GM23338 (cell line): ENCODE results near the gene MMP24OS. TPM values are rescaled to one million over a fixed set of nuclear protein-coding genes. Genes with fewer than 3 reads are reported as not detected.
A peak's percentile ranks its signal among the peaks of the same experiment; 100 is the strongest.

Source experiments
- ATAC-seq: fragments of 200-7000 bp; cut with Tn5 transposase; 3 replicates; pipeline ENCODE4 v1.9.1; 2020
- DNase-seq: peaks from one replicate; pipeline ENCODE4 v3.0.0-alpha.2; 2015; ENCODE audit warnings: low spot score
- H2AFZ ChIP-seq: fragments of 200-600 bp; sonication (generic); 2 replicates; pipeline ENCODE4 v1.8.0; 2016; ENCODE audit warnings: antibody characterized with exemption, mild to moderate bottlenecking, moderate library complexity
- H3F3A ChIP-seq: fragments of 200-600 bp; sonication (generic); replicated peaks from 2 replicates; pipeline ENCODE4 v1.8.0; 2017; ENCODE audit warnings: antibody characterized with exemption, mixed run types, low read depth
- H3K27ac ChIP-seq: fragments of 200-600 bp; sonication (generic); 2 replicates; pipeline ENCODE4 v1.6.1; 2016; ENCODE audit warnings: low read depth
- H3K27me3 ChIP-seq: fragments of 200-600 bp; sonication (generic); 2 replicates; pipeline ENCODE4 v1.8.0; 2016; ENCODE audit warnings: mild to moderate bottlenecking, mixed run types, moderate library complexity; ENCODE audit not compliant: insufficient read depth
- H3K36me3 ChIP-seq: fragments of 200-600 bp; sonication (generic); 2 replicates; pipeline ENCODE4 v1.8.0; 2016; ENCODE audit warnings: mild to moderate bottlenecking; ENCODE audit not compliant: insufficient read depth
- H3K4me1 ChIP-seq: fragments of 200-600 bp; sonication (generic); 2 replicates; pipeline ENCODE4 v1.8.0; 2016; ENCODE audit warnings: mild to moderate bottlenecking, moderate library complexity; ENCODE audit not compliant: insufficient read depth
- H3K4me2 ChIP-seq: fragments of 200-600 bp; sonication (generic); 2 replicates; pipeline ENCODE4 v1.7.1; 2017; ENCODE audit warnings: mixed run types
- H3K4me3 ChIP-seq: fragments of 200-600 bp; sonication (generic); 2 replicates; pipeline ENCODE4 v1.6.1; 2016; ENCODE audit warnings: mixed run types
- H3K79me2 ChIP-seq: fragments of 200-600 bp; sonication (generic); replicated peaks from 2 replicates; pipeline ENCODE4 v1.8.0; 2017; ENCODE audit warnings: mild to moderate bottlenecking; ENCODE audit not compliant: insufficient read depth
- H3K9me2 ChIP-seq: fragments of 200-600 bp; sonication (generic); 2 replicates; pipeline ENCODE4 v1.8.0; 2017; ENCODE audit not compliant: insufficient read depth
- H4K20me1 ChIP-seq: fragments of 200-600 bp; sonication (generic); replicated peaks from 2 replicates; pipeline ENCODE4 v1.8.0; 2017; ENCODE audit warnings: mild to moderate bottlenecking; ENCODE audit not compliant: insufficient read depth
- H3K27ac Mint-ChIP-seq: 2 replicates; pipeline ENCODE4 v1.8.0; 2020; ENCODE audit warnings: inconsistent platforms, mild to moderate bottlenecking, moderate library complexity, mixed read lengths
- H3K27me3 Mint-ChIP-seq: 3 replicates; pipeline ENCODE4 v1.8.0; 2022; ENCODE audit warnings: low read depth, mild to moderate bottlenecking, moderate library complexity, mixed read lengths, inconsistent platforms; ENCODE audit not compliant: insufficient read depth, poor library complexity
- H3K36me3 Mint-ChIP-seq: 3 replicates; pipeline ENCODE4 v1.8.0; 2021; ENCODE audit warnings: low read depth, mild to moderate bottlenecking, inconsistent platforms, moderate library complexity, mixed read lengths
- H3K4me1 Mint-ChIP-seq: 3 replicates; pipeline ENCODE4 v1.8.0; 2020; ENCODE audit warnings: mild to moderate bottlenecking, inconsistent platforms, mixed read lengths
- H3K4me3 Mint-ChIP-seq: 3 replicates; pipeline ENCODE4 v1.8.0; 2021; ENCODE audit warnings: moderate library complexity, mild to moderate bottlenecking, inconsistent platforms, mixed read lengths
- H3K9me3 Mint-ChIP-seq: 3 replicates; pipeline ENCODE4 v1.8.0; 2020; ENCODE audit warnings: moderate library complexity, mild to moderate bottlenecking, inconsistent platforms, mixed read lengths
- CTCF ChIP-seq, 2 experiments: fragments of 200-600 bp in 1 of 2; sonication (generic) in 1 of 2; conservative IDR thresholded peaks; 2 replicates each; pipeline versions ENCODE4 v1.5.1 to v1.6.1; 2016 to 2017; ENCODE audit warnings: antibody characterized with exemption in 2 of 2, low read depth in 2 of 2, mild to moderate bottlenecking in 2 of 2, moderate library complexity in 1 of 2
- ETS1 ChIP-seq: IDR thresholded peaks from 2 replicates; pipeline ENCODE4 v1.6.1; 2016; ENCODE audit warnings: antibody characterized with exemption
- EZH2 ChIP-seq: fragments of 200-600 bp; sonication (generic); IDR thresholded peaks from one replicate; pipeline ENCODE4 v1.8.0; 2017; ENCODE audit warnings: antibody characterized with exemption, mild to moderate bottlenecking, low read depth; ENCODE audit not compliant: unreplicated experiment
- EZH2phosphoT487 ChIP-seq: fragments of 200-600 bp; sonication (generic); IDR thresholded peaks from one replicate; pipeline ENCODE4 v1.8.1; 2018; ENCODE audit warnings: antibody characterized with exemption; ENCODE audit not compliant: unreplicated experiment
- JUNB ChIP-seq: IDR thresholded peaks from one replicate; pipeline ENCODE4 v1.6.1; 2016; ENCODE audit warnings: antibody characterized with exemption; ENCODE audit not compliant: unreplicated experiment
- NANOG ChIP-seq: IDR thresholded peaks from 2 replicates; pipeline ENCODE4 v1.6.1; 2016; ENCODE audit warnings: antibody characterized with exemption, borderline replicate concordance
- POLR2AphosphoS5 ChIP-seq: IDR thresholded peaks from 2 replicates; pipeline ENCODE4 v1.6.1; 2016; ENCODE audit warnings: antibody characterized with exemption, low read depth
- ZNF114 ChIP-seq: fragments of 250-450 bp; sonication (Bioruptor Pico); IDR thresholded peaks from 2 replicates; pipeline ENCODE4 v1.5.0; 2020; ENCODE audit warnings: mild to moderate bottlenecking, moderate library complexity
- ZNF331 ChIP-seq: fragments of 250-450 bp; sonication (Bioruptor Pico); IDR thresholded peaks from 2 replicates; pipeline ENCODE4 v1.5.0; 2020; ENCODE audit warnings: low read depth, mild to moderate bottlenecking, moderate library complexity
- polyA plus RNA-seq: library from polyadenylated mRNA; unstranded; fragments of >200 nt; fragmentation: Nextera tagmentation; extraction: Ambion mirVana; gene quantifications from 2 replicates; pipeline ENCODE4 v1.2.1, GENCODE V29; 2016
- total RNA-seq: library from RNA; depleted of rRNA; stranded (reverse); fragments of >200 nt; shearing (Covaris generic); gene quantifications from 2 replicates; pipeline ENCODE4 v1.2.3, GENCODE V29; 2014

The MMP24OS gene
- total and polyA plus RNA-seq, 2 experiments from 2014 or later = 10.5 to 25.4 TPM

- Histone ChIP-seq H2AFZ (no peak overlapping the region), H3K36me3 (no peaks in the 10 kb centered on the region), H3K4me1 (peaks cover 9% of the 10 kb centered on the region), H3K27ac (no peak overlapping the region), H3K4me3 (no peak overlapping the region), H3K27me3 (no peaks in the 10 kb centered on the region), H4K20me1 (no peaks in the 10 kb centered on the region), H3K79me2 (no peaks in the 10 kb centered on the region), H3K4me2 (no peak overlapping the region), H3F3A (peaks cover 9% of the 10 kb centered on the region; the same call in 1 of the 2 replicates), H3K9me2 (no peaks in the 10 kb centered on the region)
- no peak overlapping the region for H3K27ac Mint-ChIP-seq
- no peak overlapping the region for H3K4me3 Mint-ChIP-seq
- H3K27me3 Mint-ChIP-seq = peaks cover 4% of the 10 kb centered on the region
- H3K9me3 Mint-ChIP-seq = no peaks in the 10 kb centered on the region
- TF ChIP-seq CTCF (conservative IDR thresholded peaks at IDR 0.05; ENCODE audit: low read depth in 2 of 2) = no peak
- H3K36me3 Mint-ChIP-seq = peaks cover 7% of the 10 kb centered on the region; the same call in 1 of the 3 replicates
- H3K4me1 Mint-ChIP-seq = peaks cover 20% of the 10 kb centered on the region; the same call in 2 of the 3 replicates
- ATAC-seq (no peak), DNase-seq (no peak)
Observed at GRCh38 chr20:35305682-35306556, 28.0 kb upstream of the MMP24OS start.

- Histone ChIP-seq H3F3A (peaks cover 9% of the 10 kb centered on the region; the same call in 1 of the 2 replicates), H3K27me3 (no peaks in the 10 kb centered on the region), H3K4me3 (no peak overlapping the region), H3K36me3 (no peaks in the 10 kb centered on the region), H3K4me1 (peaks cover 9% of the 10 kb centered on the region), H3K9me2 (no peaks in the 10 kb centered on the region), H2AFZ (no peak overlapping the region), H3K79me2 (no peaks in the 10 kb centered on the region), H3K27ac (no peak overlapping the region), H3K4me2 (no peak overlapping the region), H4K20me1 (no peaks in the 10 kb centered on the region)
- peaks cover 19% of the 10 kb centered on the region; the same call in 2 of the 3 replicates for H3K4me1 Mint-ChIP-seq
- H3K9me3 Mint-ChIP-seq = no peaks in the 10 kb centered on the region
- peaks cover 7% of the 10 kb centered on the region; the same call in 1 of the 3 replicates for H3K36me3 Mint-ChIP-seq
- peak overlapping the region; percentile 5; the same call in 1 of the 3 replicates for H3K4me3 Mint-ChIP-seq
- ATAC-seq = no peak
- no peak for DNase-seq
- H3K27me3 Mint-ChIP-seq = peaks cover 6% of the 10 kb centered on the region
- no peak overlapping the region; the same call in 1 of the 2 replicates for H3K27ac Mint-ChIP-seq
- TF ChIP-seq NANOG = no peak
- TF ChIP-seq ZNF331 (CRISPR knock-in tag) = no peak
- no peak for TF ChIP-seq EZH2
- no peak for TF ChIP-seq JUNB
- TF ChIP-seq ETS1 = no peak
- no peak for TF ChIP-seq ZNF114 (CRISPR knock-in tag)
- no peak for TF ChIP-seq EZH2phosphoT487
- no peak for TF ChIP-seq POLR2AphosphoS5
- TF ChIP-seq CTCF (conservative IDR thresholded peaks at IDR 0.05; ENCODE audit: low read depth in 2 of 2) = no peak
Observed at GRCh38 chr20:35304956-35305355, 27.0 kb upstream of the MMP24OS start.
